NB4 (cell line): ENCODE measurements around the gene TGM3.

Experiments used
- DNase-seq: peaks from one replicate; pipeline ENCODE4 v3.0.0; 2010; ENCODE audit warnings: low read depth
- H3K4me3 ChIP-seq: one replicate; pipeline ENCODE4 v1.5.1; 2011; ENCODE audit warnings: mild to moderate bottlenecking, low read depth, low read length, moderate library complexity
- CTCF ChIP-seq: IDR thresholded peaks from one replicate; pipeline ENCODE4 v1.5.1; 2012; ENCODE audit warnings: low read depth, low read length
- MAX ChIP-seq: IDR thresholded peaks from 2 replicates; pipeline ENCODE4 v1.6.1; 2011; ENCODE audit warnings: low read depth, low read length
- MYC ChIP-seq: IDR thresholded peaks from 2 replicates; pipeline ENCODE4 v1.6.1; 2011; ENCODE audit warnings: low read depth, low read length
- POLR2A ChIP-seq: IDR thresholded peaks from 2 replicates; pipeline ENCODE4 v1.6.1; 2011; ENCODE audit warnings: mild to moderate bottlenecking; ENCODE audit not compliant: insufficient read length; ENCODE audit errors: extremely low read depth

TGM3 gene

GRCh38 chr20:2289475-2289874 lies 6.3 kb upstream of the TGM3 start:
- no peak overlapping the region for H3K4me3 ChIP-seq
- DNase-seq = peak; percentile 85
- TF ChIP-seq MYC (peak; percentile 27), MAX (peak; percentile 49; the same call in 1 of the 2 replicates), POLR2A (no peak)

GRCh38 chr20:2290486-2290885 lies 5.3 kb upstream of the TGM3 start:
- no peak overlapping the region for H3K4me3 ChIP-seq
- no peak for DNase-seq
- TF ChIP-seq MAX (no peak), POLR2A (no peak), MYC (no peak), CTCF (no peak)

- TF ChIP-seq MAX (peak; percentile 33; the same call in 1 of the 2 replicates), POLR2A (no peak), MYC (peak; percentile 83)
- peak; percentile 99 for DNase-seq
- H3K4me3 ChIP-seq = no peak overlapping the region
Observed at GRCh38 chr20:2292416-2293110, 3.2 kb upstream of the TGM3 start.

- no peak overlapping the region for H3K4me3 ChIP-seq
- no peak for TF ChIP-seq CTCF
- TF ChIP-seq MAX = no peak
- no peak for TF ChIP-seq POLR2A
- TF ChIP-seq MYC = no peak
- DNase-seq = no peak
Observed at GRCh38 chr20:2293486-2293885, 2.3 kb upstream of the TGM3 start.

- H3K4me3 ChIP-seq = no peak overlapping the region
- no peak for DNase-seq
- TF ChIP-seq POLR2A (no peak), MAX (no peak), MYC (no peak), CTCF (no peak)
Observed at GRCh38 chr20:2293971-2294370, 1.8 kb upstream of the TGM3 start.

- DNase-seq = no peak
- no peak overlapping the region for H3K4me3 ChIP-seq
- no peak for TF ChIP-seq MAX
- no peak for TF ChIP-seq CTCF
- no peak for TF ChIP-seq POLR2A
Observed at GRCh38 chr20:2295286-2295685, 515 bp upstream of the TGM3 start.
